Suprapubic skin (tissue), 4 donors: ENCODE measurements around the gene RFX3. TPM values are rescaled to one million over a fixed set of nuclear protein-coding genes. Genes with fewer than 3 reads are reported as not detected.

Source experiments
- DNase-seq, 2 donors: peaks; one replicate each; pipeline ENCODE4 v3.0.0-alpha.2; 2019; ENCODE audit warnings: low spot score in 2 of 2
- H3K27ac ChIP-seq: fragments of 200-600 bp; sonication (generic); one replicate; pipeline ENCODE4 v1.5.1; 2019
- H3K27me3 ChIP-seq: fragments of 200-600 bp; sonication (generic); one replicate; pipeline ENCODE4 v1.5.1; 2019
- H3K36me3 ChIP-seq: fragments of 200-600 bp; sonication (generic); one replicate; pipeline ENCODE4 v1.5.1; 2019
- H3K4me1 ChIP-seq: fragments of 200-600 bp; sonication (generic); one replicate; pipeline ENCODE4 v1.5.1; 2019
- H3K4me3 ChIP-seq: fragments of 200-600 bp; sonication (generic); one replicate; pipeline ENCODE4 v1.5.1; 2019; ENCODE audit warnings: mild to moderate bottlenecking
- H3K9me3 ChIP-seq: fragments of 200-600 bp; sonication (generic); one replicate; pipeline ENCODE4 v1.5.1; 2019
- CTCF ChIP-seq, 2 donors: fragments of 200-600 bp in 1 of 2; fragments of 450-650 bp in 1 of 2; sonication (generic) in 1 of 2; IDR thresholded peaks; one replicate each; pipeline ENCODE4 v1.5.1; 2016 to 2019; ENCODE audit warnings: antibody characterized with exemption in 2 of 2, mild to moderate bottlenecking in 1 of 2, moderate library complexity in 1 of 2
- EP300 ChIP-seq: sonication (generic); formaldehyde crosslinking; IDR thresholded peaks from one replicate; pipeline ENCODE4 v1.6.1; 2017; ENCODE audit warnings: antibody characterized with exemption
- POLR2A ChIP-seq, 2 donors: fragments of 450-650 bp; IDR thresholded peaks; one replicate each; pipeline ENCODE4 v1.6.1; 2017; ENCODE audit warnings: antibody characterized with exemption in 2 of 2, mild to moderate bottlenecking in 2 of 2, moderate library complexity in 2 of 2
- POLR2AphosphoS5 ChIP-seq, 3 donors: sonication (generic); formaldehyde crosslinking; IDR thresholded peaks; one replicate each; pipeline ENCODE4 v1.6.1; 2017; ENCODE audit warnings: antibody characterized with exemption in 3 of 3
- WGBS: methylation state at CpG from one replicate; pipeline ENCODE4 v1.1.5; 2018; 5-methylcytosine and 5-hydroxymethylcytosine counted together
- total RNA-seq, 4 donors: library from RNA; depleted of rRNA; stranded (reverse); fragments of >200 nt; gene quantifications; one replicate each; pipeline ENCODE4 v1.1.0, GENCODE V29; 2016

RFX3 gene
- total RNA-seq, 4 donors from 2014 or later: 7.7 to 23.5 (median 9.4) TPM

DNA sequence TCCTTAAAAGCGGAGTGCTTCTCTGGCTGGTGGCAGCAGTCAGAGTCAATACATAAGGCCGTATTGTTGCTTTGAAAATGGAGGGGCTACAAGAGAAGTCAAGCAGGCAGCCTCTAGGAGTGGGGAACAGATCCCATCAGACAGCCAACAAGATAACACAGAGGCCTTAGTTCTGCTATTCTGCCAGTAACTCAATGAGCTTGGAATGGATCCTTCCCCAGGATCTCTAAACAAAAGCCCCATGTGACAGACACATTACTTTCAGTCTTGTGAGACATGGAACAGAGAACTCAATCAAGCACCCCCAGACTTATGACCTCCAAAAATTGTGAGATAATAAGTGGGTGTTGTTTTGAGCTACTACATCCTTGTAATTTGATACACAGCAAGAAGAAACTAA lies 158.6 kb downstream of the RFX3 start:
- Histone ChIP-seq H3K9me3 (no peaks in the 10 kb centered on the region), H3K4me3 (no peak overlapping the region), H3K27me3 (no peaks in the 10 kb centered on the region), H3K4me1 (no peaks in the 10 kb centered on the region), H3K36me3 (no peaks in the 10 kb centered on the region), H3K27ac (no peak overlapping the region)
- TF ChIP-seq EP300 (no peak), POLR2A (IDR thresholded peaks at IDR 0.05) (no peak), POLR2AphosphoS5 (IDR thresholded peaks at IDR 0.05) (no peak), CTCF (IDR thresholded peaks at IDR 0.05) (no peak)
- DNase-seq: no peak
- 64% methylated on average over 2 of the region's 2 CpGs for WGBS

- no peak for DNase-seq
- Histone ChIP-seq H3K36me3 (no peaks in the 10 kb centered on the region), H3K27me3 (no peaks in the 10 kb centered on the region), H3K27ac (no peak overlapping the region), H3K9me3 (no peaks in the 10 kb centered on the region), H3K4me1 (no peaks in the 10 kb centered on the region), H3K4me3 (no peak overlapping the region)
- TF ChIP-seq CTCF (IDR thresholded peaks at IDR 0.05): no peak
- TF ChIP-seq EP300: no peak
- no peak for TF ChIP-seq POLR2AphosphoS5 (IDR thresholded peaks at IDR 0.05)
- TF ChIP-seq POLR2A (IDR thresholded peaks at IDR 0.05): no peak
- 95% methylated on average over 2 of the region's 2 CpGs for WGBS
Observed at GRCh38 chr9:3361689-3362392, 164.0 kb downstream of the RFX3 start.

DNA sequence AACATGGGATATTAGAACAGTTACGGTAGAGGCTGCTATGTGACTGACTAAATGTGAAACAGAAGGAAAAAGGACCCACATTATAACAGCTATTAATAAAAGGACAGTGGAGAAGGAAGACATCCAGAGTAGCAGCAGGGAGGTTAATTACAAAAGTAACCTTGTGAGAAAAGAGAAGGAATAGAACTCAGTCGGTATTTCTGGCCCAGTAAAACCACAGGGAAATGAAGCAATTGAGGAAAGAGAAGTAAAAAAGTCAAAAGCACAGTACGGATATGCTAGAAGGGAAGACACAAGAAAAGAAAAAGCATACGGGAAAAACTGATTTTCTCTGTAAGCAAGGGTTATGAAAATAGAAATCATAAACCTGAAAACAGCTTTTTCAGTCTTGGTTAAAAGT lies 164.7 kb downstream of the RFX3 start:
- no peaks in the 10 kb centered on the region for H3K9me3 ChIP-seq
- H3K27me3 ChIP-seq: no peaks in the 10 kb centered on the region
- TF ChIP-seq POLR2AphosphoS5 (IDR thresholded peaks at IDR 0.05) (no peak), EP300 (no peak)
- no peak overlapping the region for H3K4me3 ChIP-seq
- H3K36me3 ChIP-seq: no peaks in the 10 kb centered on the region
- H3K4me1 ChIP-seq: no peaks in the 10 kb centered on the region
- 75% methylated on average over 4 of the region's 4 CpGs for WGBS
- no peak overlapping the region for H3K27ac ChIP-seq
- DNase-seq: no peak

DNA sequence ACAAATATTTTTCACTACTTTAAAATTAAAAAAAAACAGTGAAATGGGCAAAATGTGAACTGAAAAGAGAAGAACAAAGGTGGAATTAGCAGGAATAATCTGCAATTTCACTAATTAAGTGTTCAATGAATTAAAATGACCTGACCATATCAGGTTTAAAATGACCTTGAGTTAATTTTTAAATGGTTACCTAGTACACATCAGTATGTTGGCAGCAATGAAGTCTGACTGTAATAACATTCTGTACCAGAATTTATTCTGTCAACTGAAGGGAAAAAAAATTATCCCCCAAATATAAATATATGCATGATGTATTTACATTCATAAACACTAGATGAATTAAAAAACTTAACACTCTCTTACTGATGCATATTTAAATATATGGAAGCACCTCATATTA lies 165.6 kb downstream of the RFX3 start:
- no peaks in the 10 kb centered on the region for H3K4me1 ChIP-seq
- DNase-seq: no peak
- H3K27me3 ChIP-seq: no peaks in the 10 kb centered on the region
- no peak overlapping the region for H3K4me3 ChIP-seq
- no peak for TF ChIP-seq POLR2A (IDR thresholded peaks at IDR 0.05)
- TF ChIP-seq EP300: no peak
- TF ChIP-seq CTCF (IDR thresholded peaks at IDR 0.05): no peak
- TF ChIP-seq POLR2AphosphoS5 (IDR thresholded peaks at IDR 0.05): no peak
- no peak overlapping the region for H3K27ac ChIP-seq
- H3K9me3 ChIP-seq: no peaks in the 10 kb centered on the region
- H3K36me3 ChIP-seq: no peaks in the 10 kb centered on the region

GRCh38 chr9:3359778-3360177 lies 166.0 kb downstream of the RFX3 start:
- Histone ChIP-seq H3K27me3 (no peaks in the 10 kb centered on the region), H3K36me3 (no peaks in the 10 kb centered on the region), H3K4me1 (no peaks in the 10 kb centered on the region), H3K27ac (no peak overlapping the region), H3K4me3 (no peak overlapping the region), H3K9me3 (no peaks in the 10 kb centered on the region)
- no peak for DNase-seq
- TF ChIP-seq POLR2AphosphoS5 (IDR thresholded peaks at IDR 0.05): no peak
- TF ChIP-seq EP300: no peak
- TF ChIP-seq CTCF (IDR thresholded peaks at IDR 0.05): no peak
- no peak for TF ChIP-seq POLR2A (IDR thresholded peaks at IDR 0.05)
- 88% methylated on average over 1 of the region's 1 CpG for WGBS
